ENCODE measurements around the gene SPG11. TPM values are rescaled to one million over a fixed set of nuclear protein-coding genes. Genes with fewer than 3 reads are reported as not detected.
"Not testable (repeated sequence)": the region's sequence is repeated elsewhere in the genome, so short reads cannot be mapped to it uniquely, and the experiment has no call there.

Gene SPG11
- total and polyA plus RNA-seq, 2 of the 13 experiments (the other 11 are each of a cell fraction or from before 2014, with no cell fraction given), result 31.5 to 40.7 TPM

GRCh38 chr15:44532689-44533088 lies 130.8 kb downstream of the SPG11 start:
- 100% methylated on average over 3 of the region's 3 CpGs for WGBS (ENCODE audit: low lambda C conversion rate)
- ATAC-seq, result no peak
- no peak overlapping the region for H2AFZ ChIP-seq (ENCODE audit: low read length)
- H3K9ac ChIP-seq (ENCODE audit: insufficient read depth, low read depth, low read length), result no peak overlapping the region
- H3K27me3 ChIP-seq (ENCODE audit: control insufficient read depth in 1 of 2, insufficient read depth in 2 of 2, low read length in 2 of 2), result no peaks in the 10 kb centered on the region; a peak in 1 of 5 replicates
- H3K4me1 ChIP-seq (ENCODE audit: insufficient read depth, low read length), result peaks cover 13% of the 10 kb centered on the region
- TF ChIP-seq CHD4 (IDR thresholded peaks at IDR 0.05; ENCODE audit: borderline replicate concordance, low read length) (peak; percentile 69; the same call in 1 of the 2 replicates), SKI (IDR thresholded peaks at IDR 0.05; ENCODE audit: partially characterized antibody) (no peak), CTCF (CRISPR knock-in tag; IDR thresholded peaks at IDR 0.05) (peak; percentile 18; the same call in 1 of the 2 replicates), ZNF629 (CRISPR knock-in tag; conservative IDR thresholded peaks at IDR 0.05) (peak; percentile 96), GABPB1 (CRISPR knock-in tag; IDR thresholded peaks at IDR 0.05) (no peak), ZNF589 (CRISPR knock-in tag; conservative IDR thresholded peaks at IDR 0.05) (no peak), MEIS2 (CRISPR knock-in tag; IDR thresholded peaks at IDR 0.05) (no peak), ZMYM3 (CRISPR knock-in tag; IDR thresholded peaks at IDR 0.05) (peak; percentile 72; the same call in 1 of the 2 replicates), ZNF564 (CRISPR knock-in tag; IDR thresholded peaks at IDR 0.05) (no peak)
- H3K4me3 ChIP-seq (replicated peaks in 1 of 3; ENCODE audit: insufficient read depth in 1 of 3, low read depth in 2 of 3, low read length in 3 of 3), result no peak overlapping the region
- no peak for FAIRE-seq
- no peak overlapping the region for H3K4me2 ChIP-seq (ENCODE audit: low read depth, low read length)
- H3K27ac ChIP-seq (ENCODE audit: extremely low read length, insufficient read depth, low read length), result no peak overlapping the region
- ChIA-PET POLR2A (no interaction called here), CTCF (ENCODE audit: low intra/inter-chr PET ratio, low total read pairs) (no interaction called here)
- in situ Hi-C loops (cut with HindIII; ENCODE audit: extremely low pct_ligation_motif_present, low pct_unique_long_range_greater_than_20kb), result no loop called here
- no peaks in the 10 kb centered on the region for H3K9me3 ChIP-seq (ENCODE audit: low read length)
- 0 out of 5 replicates have a peak, but pooled peaks cover 0 to 2% of the 10 kb centered on the region in 2 experiments for H3K36me3 ChIP-seq (replicated peaks in 1 of 2; ENCODE audit: control insufficient read depth in 1 of 2, insufficient read depth in 2 of 2, low read length in 2 of 2)
- peaks cover 2% of the 10 kb centered on the region; the same call in 1 of the 2 replicates for H4K20me1 ChIP-seq (ENCODE audit: insufficient read depth, low read length)
- intact Hi-C loops (cut with micrococcal nuclease; ENCODE audit: unreplicated experiment), result no loop called here
- H3K79me2 ChIP-seq (ENCODE audit: insufficient read depth, low read length), result peaks cover 11% of the 10 kb centered on the region
- DNase-seq (ENCODE audit: low spot score), result no peak
- no TSS peak for BruUV-seq (replicated peaks)

- peaks cover 13% of the 10 kb centered on the region for H3K4me1 ChIP-seq (ENCODE audit: insufficient read depth, low read length)
- POLR2A ChIA-PET; ATAC-seq; H3K4me2 ChIP-seq (ENCODE audit: low read depth, low read length); H3K36me3 ChIP-seq (replicated peaks in 1 of 2; ENCODE audit: control insufficient read depth in 1 of 2, insufficient read depth in 2 of 2, low read length in 2 of 2); BruUV-seq (replicated peaks); H3K27me3 ChIP-seq (ENCODE audit: control insufficient read depth in 1 of 2, insufficient read depth in 2 of 2, low read length in 2 of 2); H3K27ac ChIP-seq (ENCODE audit: extremely low read length, insufficient read depth, low read length); FAIRE-seq; CTCF ChIA-PET (ENCODE audit: low intra/inter-chr PET ratio, low total read pairs); H2AFZ ChIP-seq (ENCODE audit: low read length); H3K4me3 ChIP-seq (replicated peaks in 1 of 3; ENCODE audit: insufficient read depth in 1 of 3, low read depth in 2 of 3, low read length in 3 of 3); H3K9ac ChIP-seq (ENCODE audit: insufficient read depth, low read depth, low read length); H3K79me2 ChIP-seq (ENCODE audit: insufficient read depth, low read length); DNase-seq (ENCODE audit: low spot score); H3K9me3 ChIP-seq (ENCODE audit: low read length); intact Hi-C loops (cut with micrococcal nuclease; ENCODE audit: unreplicated experiment); in situ Hi-C loops (cut with HindIII; ENCODE audit: extremely low pct_ligation_motif_present, low pct_unique_long_range_greater_than_20kb); H4K20me1 ChIP-seq (ENCODE audit: insufficient read depth, low read length): not testable (repeated sequence)
- 99% methylated on average over 4 of the region's 5 CpGs for WGBS (ENCODE audit: low lambda C conversion rate)
Measured at GRCh38 chr15:44532275-44532674, 131.2 kb downstream of the SPG11 start.
